ENCODE results near the gene LHFPL5. TPM values are rescaled to one million over a fixed set of nuclear protein-coding genes. Genes with fewer than 3 reads are reported as not detected.

Gene LHFPL5
- total RNA-seq, 1 experiment from 2014 or later, result 1.7 TPM

GRCh38 chr6:35795453-35796071 is 9.6 kb upstream of the LHFPL5 start:
- H3F3A ChIP-seq (ENCODE audit: insufficient read depth, low read depth), result no peaks in the 10 kb centered on the region
- TF ChIP-seq, protein P1, sequence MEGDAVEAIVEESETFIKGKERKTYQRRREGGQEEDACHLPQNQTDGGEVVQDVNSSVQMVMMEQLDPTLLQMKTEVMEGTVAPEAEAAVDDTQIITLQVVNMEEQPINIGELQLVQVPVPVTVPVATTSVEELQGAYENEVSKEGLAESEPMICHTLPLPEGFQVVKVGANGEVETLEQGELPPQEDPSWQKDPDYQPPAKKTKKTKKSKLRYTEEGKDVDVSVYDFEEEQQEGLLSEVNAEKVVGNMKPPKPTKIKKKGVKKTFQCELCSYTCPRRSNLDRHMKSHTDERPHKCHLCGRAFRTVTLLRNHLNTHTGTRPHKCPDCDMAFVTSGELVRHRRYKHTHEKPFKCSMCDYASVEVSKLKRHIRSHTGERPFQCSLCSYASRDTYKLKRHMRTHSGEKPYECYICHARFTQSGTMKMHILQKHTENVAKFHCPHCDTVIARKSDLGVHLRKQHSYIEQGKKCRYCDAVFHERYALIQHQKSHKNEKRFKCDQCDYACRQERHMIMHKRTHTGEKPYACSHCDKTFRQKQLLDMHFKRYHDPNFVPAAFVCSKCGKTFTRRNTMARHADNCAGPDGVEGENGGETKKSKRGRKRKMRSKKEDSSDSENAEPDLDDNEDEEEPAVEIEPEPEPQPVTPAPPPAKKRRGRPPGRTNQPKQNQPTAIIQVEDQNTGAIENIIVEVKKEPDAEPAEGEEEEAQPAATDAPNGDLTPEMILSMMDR (conservative IDR thresholded peaks at IDR 0.05), result no peak
- TF ChIP-seq EZH2 (IDR thresholded peaks at IDR 0.05; ENCODE audit: low read depth), result no peak
- ChIA-PET CTCF (no interaction called here), POLR2A (ENCODE audit: unreplicated experiment) (no interaction called here)
- no peak overlapping the region for H3K4me3 ChIP-seq
- H3K9me3 ChIP-seq (ENCODE audit: insufficient read depth, low read depth), result no peaks in the 10 kb centered on the region
- H3K79me2 ChIP-seq (ENCODE audit: low read depth), result no peaks in the 10 kb centered on the region
- no peak overlapping the region for H3K27ac ChIP-seq
- no peak overlapping the region for H3K4me2 ChIP-seq
- no peaks in the 10 kb centered on the region for H4K20me1 ChIP-seq (ENCODE audit: insufficient read depth)
- no peaks in the 10 kb centered on the region for H3K4me1 ChIP-seq (replicated peaks; ENCODE audit: insufficient read depth)
- H2AFZ ChIP-seq, result no peak overlapping the region
- intact Hi-C loops (cut with micrococcal nuclease; ENCODE audit: unreplicated experiment), result no loop called here
- no peaks in the 10 kb centered on the region for H3K9me2 ChIP-seq (ENCODE audit: insufficient read depth)
- BruUV-seq (replicated peaks), result no TSS peak
- DNase-seq, result no peak
- H3K27me3 ChIP-seq (ENCODE audit: insufficient read depth, low read depth), result no peaks in the 10 kb centered on the region
- no peaks in the 10 kb centered on the region for H3K36me3 ChIP-seq (ENCODE audit: low read depth)

DNA sequence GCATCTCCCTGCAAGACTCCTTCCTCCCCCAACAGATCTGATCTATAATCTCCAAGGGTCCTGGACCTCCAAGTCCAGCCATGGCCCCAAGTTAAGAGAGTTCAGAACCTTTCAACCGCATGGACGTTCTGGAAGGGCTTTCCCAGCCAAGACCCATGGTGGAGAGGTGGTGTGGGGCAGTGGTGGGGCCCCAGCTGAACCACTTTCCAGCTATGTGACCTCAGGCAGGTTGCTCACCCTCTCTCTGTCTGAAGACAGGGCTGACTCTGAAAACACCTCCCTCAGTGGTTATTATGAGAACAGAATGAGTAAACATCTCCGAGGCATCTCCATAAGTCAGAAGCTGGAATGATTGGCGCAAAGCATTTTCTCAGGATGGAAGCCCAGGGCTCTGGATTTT is 8.9 kb upstream of the LHFPL5 start:
- no peak overlapping the region for H3K4me2 ChIP-seq
- POLR2A ChIA-PET (ENCODE audit: unreplicated experiment), result no interaction called here
- no peak for DNase-seq
- H3K27ac ChIP-seq, result no peak overlapping the region
- H3F3A ChIP-seq (ENCODE audit: insufficient read depth, low read depth), result no peaks in the 10 kb centered on the region
- no peaks in the 10 kb centered on the region for H3K36me3 ChIP-seq (ENCODE audit: low read depth)
- no peaks in the 10 kb centered on the region for H3K4me1 ChIP-seq (replicated peaks; ENCODE audit: insufficient read depth)
- H3K79me2 ChIP-seq (ENCODE audit: low read depth), result no peaks in the 10 kb centered on the region
- no peaks in the 10 kb centered on the region for H4K20me1 ChIP-seq (ENCODE audit: insufficient read depth)
- intact Hi-C loops (cut with micrococcal nuclease; ENCODE audit: unreplicated experiment), result no loop called here
- H3K9me2 ChIP-seq (ENCODE audit: insufficient read depth), result no peaks in the 10 kb centered on the region
- BruUV-seq (replicated peaks), result no TSS peak
- no peak overlapping the region for H2AFZ ChIP-seq
- no peaks in the 10 kb centered on the region for H3K27me3 ChIP-seq (ENCODE audit: insufficient read depth, low read depth)
- no peaks in the 10 kb centered on the region for H3K9me3 ChIP-seq (ENCODE audit: insufficient read depth, low read depth)
- H3K4me3 ChIP-seq, result no peak overlapping the region
- TF ChIP-seq EZH2 (IDR thresholded peaks at IDR 0.05; ENCODE audit: low read depth), result no peak
- TF ChIP-seq, protein P1 (conservative IDR thresholded peaks at IDR 0.05), result no peak
- CTCF ChIA-PET, result no interaction called here

- no TSS peak for BruUV-seq (replicated peaks)
- Histone ChIP-seq H3K9me3 (ENCODE audit: insufficient read depth, low read depth) (no peaks in the 10 kb centered on the region), H3K36me3 (ENCODE audit: low read depth) (no peaks in the 10 kb centered on the region), H3K27me3 (ENCODE audit: insufficient read depth, low read depth) (no peaks in the 10 kb centered on the region), H3K4me2 (no peak overlapping the region), H3K27ac (no peak overlapping the region), H4K20me1 (ENCODE audit: insufficient read depth) (no peaks in the 10 kb centered on the region), H3K4me1 (replicated peaks; ENCODE audit: insufficient read depth) (no peaks in the 10 kb centered on the region), H3K9me2 (ENCODE audit: insufficient read depth) (no peaks in the 10 kb centered on the region), H3K4me3 (no peak overlapping the region), H3K79me2 (ENCODE audit: low read depth) (no peaks in the 10 kb centered on the region), H3F3A (ENCODE audit: insufficient read depth, low read depth) (no peaks in the 10 kb centered on the region), H2AFZ (no peak overlapping the region)
- ChIA-PET POLR2A (ENCODE audit: unreplicated experiment) (interaction anchor here (0.7 kb wide), 1 partner anchor 229 kb away, joined by 4 read pairs; no protein-coding TSS in a partner anchor), CTCF (no interaction called here)
- TF ChIP-seq, protein P1 (conservative IDR thresholded peaks at IDR 0.05), result no peak
- TF ChIP-seq EZH2 (IDR thresholded peaks at IDR 0.05; ENCODE audit: low read depth), result no peak
- intact Hi-C loops (cut with micrococcal nuclease; ENCODE audit: unreplicated experiment), result no loop called here
- no peak for DNase-seq
Measured at GRCh38 chr6:35797837-35798526, 7.2 kb upstream of the LHFPL5 start.

Data from PC-9 (cell line).